Fibroblast of lung (primary cell): ENCODE measurements around the gene PPME1.

Experiments used
- CTCF ChIP-seq, 2 donors: IDR thresholded peaks in 1 of 2; conservative IDR thresholded peaks in 1 of 2; 1 replicate in 1 of 2; 2 replicates in 1 of 2; pipeline ENCODE4 v1.5.1; 2011 to 2012; ENCODE audit warnings: low read length in 2 of 2, control low read depth in 1 of 2, inconsistent platforms in 1 of 2, low read depth in 1 of 2, mild to moderate bottlenecking in 1 of 2
- EZH2 ChIP-seq: IDR thresholded peaks from 2 replicates; pipeline ENCODE4 v1.5.1; 2012; ENCODE audit warnings: low read length, control low read depth, mild to moderate bottlenecking; ENCODE audit errors: missing control alignments

DNA sequence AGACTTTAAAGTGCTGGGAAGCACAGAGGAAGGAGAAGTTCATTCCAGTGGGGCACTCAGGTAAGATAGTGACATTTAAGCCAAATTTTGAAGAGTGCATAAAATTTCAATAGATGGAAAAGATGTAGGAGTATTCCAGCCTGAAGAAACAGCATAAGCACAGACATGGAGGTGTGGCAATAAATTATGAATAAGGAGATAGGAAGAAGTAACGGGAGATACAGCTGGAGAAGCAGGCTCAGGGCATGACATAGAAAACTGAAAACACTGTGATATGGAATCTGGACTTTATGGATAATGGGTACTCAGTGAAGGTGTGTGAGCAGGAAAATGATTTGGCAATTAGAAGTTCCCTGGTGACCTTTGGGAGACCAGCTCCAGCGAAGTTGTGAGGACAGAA lies 107.0 kb downstream of the PPME1 start:
- no peak for TF ChIP-seq CTCF (conservative IDR thresholded peaks at IDR 0.05 in 1 of 2, IDR thresholded peaks at IDR 0.05 in 1 of 2; ENCODE audit: low read depth in 1 of 2, low read length in 2 of 2)
- no peak for TF ChIP-seq EZH2
